ENCODE results near the gene ZNF565.

DNA sequence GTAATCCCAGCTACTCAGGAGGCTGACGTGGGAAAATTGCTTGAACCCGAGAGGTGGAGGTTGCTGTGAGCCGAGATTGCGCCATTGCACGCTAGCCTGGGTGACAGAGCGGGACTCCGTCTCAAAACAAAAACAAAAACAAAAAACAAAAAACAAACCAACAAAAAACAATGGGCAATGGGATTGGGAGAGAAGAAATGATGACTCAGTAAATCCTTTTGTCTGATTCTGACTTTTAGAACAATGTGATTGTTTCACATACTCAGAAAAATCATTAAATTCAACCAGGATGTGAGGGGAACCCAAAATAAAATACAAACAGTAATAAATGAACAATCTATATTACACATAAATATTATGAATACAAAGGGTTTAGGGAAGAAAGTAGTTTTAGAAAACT, 5.1 kb downstream of the ZNF565 start:
- no peak for TF ChIP-seq POLR2AphosphoS5 (IDR thresholded peaks at IDR 0.05)
- TF ChIP-seq CTCF (IDR thresholded peaks at IDR 0.05), result no peak
- no peak for TF ChIP-seq EP300 (IDR thresholded peaks at IDR 0.05)
- no peak for TF ChIP-seq POLR2A (IDR thresholded peaks at IDR 0.05)

Measured in stomach (tissue), 4 donors.